HUES6 (cell line): ENCODE data around the gene GTF2A1.
A peak's percentile ranks its signal among the peaks of the same experiment; 100 is the strongest.

Experiments
- H3K27ac ChIP-seq: 2 replicates; pipeline ENCODE4 v1.7.0; 2013; ENCODE audit warnings: low read depth, mild to moderate bottlenecking, low read length, inconsistent platforms
- H3K27me3 ChIP-seq: 2 replicates; pipeline ENCODE4 v1.6.1; 2013; ENCODE audit warnings: low read length; ENCODE audit not compliant: control insufficient read depth, insufficient read depth
- H3K36me3 ChIP-seq: 2 replicates; pipeline ENCODE4 v1.6.1; 2013; ENCODE audit warnings: low read length; ENCODE audit not compliant: control insufficient read depth, insufficient read depth
- H3K4me1 ChIP-seq: 2 replicates; pipeline ENCODE4 v1.6.1; 2013; ENCODE audit warnings: low read length; ENCODE audit not compliant: control insufficient read depth, insufficient read depth
- H3K4me3 ChIP-seq: 2 replicates; pipeline ENCODE4 v1.5.1; 2013; ENCODE audit warnings: low read depth, low read length
- H3K9ac ChIP-seq: one replicate; pipeline ENCODE4 v1.6.1; 2013; ENCODE audit warnings: mild to moderate bottlenecking, low read length
- H3K9me3 ChIP-seq: 2 replicates; pipeline ENCODE4 v1.6.1; 2013; ENCODE audit warnings: low read depth, low read length; ENCODE audit not compliant: control insufficient read depth, insufficient read depth

The GTF2A1 gene

GRCh38 chr14:81220830-81221578, at the start of gene GTF2A1:
Gene GTF2A1 (minus strand): TSS chr14:81220959. CDS start chr14:81220518, 441 bp downstream.
- Histone ChIP-seq H3K9ac (peak within 1 kb of the TSS; percentile 98), H3K9me3 (no peaks in the 10 kb centered on the region), H3K27ac (peak within 1 kb of the TSS; percentile 97), H3K4me1 (peaks cover 25% of the 10 kb centered on the region), H3K36me3 (peaks cover 7% of the 10 kb centered on the region), H3K27me3 (no peaks in the 10 kb centered on the region), H3K4me3 (peak within 1 kb of the TSS; percentile 91)

- no peak overlapping the region for H3K9ac ChIP-seq
- no peak overlapping the region for H3K4me3 ChIP-seq
- no peaks in the 10 kb centered on the region for H3K27me3 ChIP-seq
- peaks cover 15% of the 10 kb centered on the region; the same call in 1 of the 2 replicates for H3K4me1 ChIP-seq
- no peaks in the 10 kb centered on the region for H3K9me3 ChIP-seq
- no peaks in the 10 kb centered on the region for H3K36me3 ChIP-seq
- no peak overlapping the region for H3K27ac ChIP-seq
Observed at GRCh38 chr14:81269979-81270375, 49.2 kb upstream of the GTF2A1 start.

GRCh38 chr14:81269100-81269978, 48.6 kb upstream of the GTF2A1 start:
- peaks cover 16% of the 10 kb centered on the region for H3K4me1 ChIP-seq
- H3K4me3 ChIP-seq = no peak overlapping the region
- no peaks in the 10 kb centered on the region for H3K27me3 ChIP-seq
- no peak overlapping the region for H3K9ac ChIP-seq
- no peak overlapping the region for H3K27ac ChIP-seq
- no peaks in the 10 kb centered on the region for H3K9me3 ChIP-seq
- H3K36me3 ChIP-seq = no peaks in the 10 kb centered on the region

- Histone ChIP-seq H3K4me3 (no peak overlapping the region), H3K9me3 (no peaks in the 10 kb centered on the region), H3K4me1 (peaks cover 20% of the 10 kb centered on the region), H3K9ac (no peak overlapping the region), H3K36me3 (no peaks in the 10 kb centered on the region), H3K27me3 (no peaks in the 10 kb centered on the region), H3K27ac (no peak overlapping the region; the same call in 1 of the 2 replicates)
Observed at GRCh38 chr14:81268016-81268416, 47.3 kb upstream of the GTF2A1 start.

- Histone ChIP-seq H3K27me3 (no peaks in the 10 kb centered on the region), H3K9ac (no peak overlapping the region), H3K4me1 (peaks cover 20% of the 10 kb centered on the region), H3K27ac (no peak overlapping the region), H3K36me3 (no peaks in the 10 kb centered on the region), H3K4me3 (no peak overlapping the region), H3K9me3 (no peaks in the 10 kb centered on the region)
Observed at GRCh38 chr14:81265636-81266169, 44.9 kb upstream of the GTF2A1 start.

- no peaks in the 10 kb centered on the region for H3K36me3 ChIP-seq
- H3K9ac ChIP-seq = no peak overlapping the region
- H3K27me3 ChIP-seq = no peaks in the 10 kb centered on the region
- peaks cover 16% of the 10 kb centered on the region for H3K4me1 ChIP-seq
- no peak overlapping the region for H3K4me3 ChIP-seq
- H3K27ac ChIP-seq = no peak overlapping the region
- H3K9me3 ChIP-seq = no peaks in the 10 kb centered on the region
Observed at GRCh38 chr14:81264671-81265070, 43.9 kb upstream of the GTF2A1 start.

GRCh38 chr14:81263777-81264410, 43.1 kb upstream of the GTF2A1 start:
- H3K9ac ChIP-seq = no peak overlapping the region
- no peaks in the 10 kb centered on the region for H3K9me3 ChIP-seq
- no peaks in the 10 kb centered on the region for H3K27me3 ChIP-seq
- H3K4me3 ChIP-seq = no peak overlapping the region
- peak overlapping the region; percentile 51; the same call in 1 of the 2 replicates for H3K27ac ChIP-seq
- H3K36me3 ChIP-seq = no peaks in the 10 kb centered on the region
- peaks cover 16% of the 10 kb centered on the region for H3K4me1 ChIP-seq

GRCh38 chr14:81261176-81261575, 40.4 kb upstream of the GTF2A1 start:
- H3K9me3 ChIP-seq = no peaks in the 10 kb centered on the region
- H3K36me3 ChIP-seq = no peaks in the 10 kb centered on the region
- no peaks in the 10 kb centered on the region for H3K27me3 ChIP-seq
- no peak overlapping the region for H3K4me3 ChIP-seq
- H3K27ac ChIP-seq = no peak overlapping the region
- peaks cover 9% of the 10 kb centered on the region for H3K4me1 ChIP-seq
- no peak overlapping the region for H3K9ac ChIP-seq

GRCh38 chr14:81260732-81261131, 40.0 kb upstream of the GTF2A1 start:
- H3K4me1 ChIP-seq = peaks cover 9% of the 10 kb centered on the region
- H3K27me3 ChIP-seq = no peaks in the 10 kb centered on the region
- H3K4me3 ChIP-seq = no peak overlapping the region
- no peaks in the 10 kb centered on the region for H3K36me3 ChIP-seq
- H3K9ac ChIP-seq = no peak overlapping the region
- H3K27ac ChIP-seq = no peak overlapping the region
- no peaks in the 10 kb centered on the region for H3K9me3 ChIP-seq

- Histone ChIP-seq H3K4me3 (no peak overlapping the region), H3K27me3 (no peaks in the 10 kb centered on the region), H3K4me1 (no peaks in the 10 kb centered on the region), H3K9me3 (no peaks in the 10 kb centered on the region), H3K36me3 (no peaks in the 10 kb centered on the region), H3K9ac (no peak overlapping the region), H3K27ac (no peak overlapping the region)
Observed at GRCh38 chr14:81256289-81256960, 35.7 kb upstream of the GTF2A1 start.
